Caco-2 (cell line): ENCODE results near the gene LDHD. TPM values are rescaled to one million over a fixed set of nuclear protein-coding genes. Genes with fewer than 3 reads are reported as not detected.

ENCODE experiments used
- BruUV-seq: library from RNA; stranded (reverse); fragments of 400-500 nt; replicated peaks from 2 replicates; lab custom pipeline; 2021; lab: Mats Ljungman, UMichigan
- CTCF ChIA-PET: fragments of 300-600 bp; sonication (Branson Sonifier 250); formaldehyde crosslinking; loops from one replicate; lab custom pipeline; 2022; ENCODE audit warnings: antibody characterized with exemption; lab: Charles Lee
- POLR2A ChIA-PET: fragments of 300-600 bp; sonication (Branson Sonifier 250); formaldehyde crosslinking; loops from one replicate; lab custom pipeline; 2022; ENCODE audit warnings: antibody characterized with exemption; lab: Charles Lee
- DNase-seq, 2 experiments: peaks; one replicate each; pipeline versions ENCODE4 v3.0.0 to v3.0.0-alpha.2; 2020 to 2022
- H3K27me3 ChIP-seq: replicated peaks from 2 replicates; pipeline ENCODE4 v1.6.0; 2011; ENCODE audit warnings: low read length; ENCODE audit not compliant: control insufficient read depth, insufficient read depth
- H3K36me3 ChIP-seq: 2 replicates; pipeline ENCODE4 v1.5.1; 2011; ENCODE audit warnings: low read length; ENCODE audit not compliant: control insufficient read depth, insufficient read depth
- H3K4me1 ChIP-seq: fragments of 250-450 bp; sonication (Bioruptor Pico); 2 replicates; pipeline ENCODE4 v1.5.1; 2020; ENCODE audit warnings: mild to moderate bottlenecking
- H3K4me3 ChIP-seq: 2 replicates; pipeline ENCODE4 v1.5.1; 2011; ENCODE audit warnings: low read depth, mild to moderate bottlenecking, control low read depth, low read length
- H3K9me3 ChIP-seq: fragments of 250-450 bp; sonication (Bioruptor Pico); 2 replicates; pipeline ENCODE4 v1.5.1; 2020; ENCODE audit warnings: mild to moderate bottlenecking, moderate library complexity
- H3K27ac Mint-ChIP-seq: one replicate; pipeline ENCODE4 v1.8.0; 2022; ENCODE audit warnings: mixed read lengths; ENCODE audit not compliant: unreplicated experiment
- H3K27me3 Mint-ChIP-seq: one replicate; pipeline ENCODE4 v1.8.0; 2022; ENCODE audit warnings: mixed read lengths; ENCODE audit not compliant: insufficient read depth, unreplicated experiment
- H3K36me3 Mint-ChIP-seq: one replicate; pipeline ENCODE4 v1.8.0; 2022; ENCODE audit warnings: mild to moderate bottlenecking, mixed read lengths; ENCODE audit not compliant: insufficient read depth, unreplicated experiment
- H3K4me1 Mint-ChIP-seq: one replicate; pipeline ENCODE4 v1.8.0; 2022; ENCODE audit warnings: low read depth, mixed read lengths; ENCODE audit not compliant: unreplicated experiment
- H3K4me3 Mint-ChIP-seq: one replicate; pipeline ENCODE4 v1.8.0; 2022; ENCODE audit warnings: mild to moderate bottlenecking, moderate library complexity, mixed read lengths; ENCODE audit not compliant: unreplicated experiment
- H3K9me3 Mint-ChIP-seq: one replicate; pipeline ENCODE4 v1.8.0; 2022; ENCODE audit warnings: mixed read lengths; ENCODE audit not compliant: unreplicated experiment
- CTCF ChIP-seq, 2 experiments: fragments of 200-600 bp in 1 of 2; IDR thresholded peaks; 1 replicate in 1 of 2; 2 replicates in 1 of 2; pipeline versions ENCODE4 v1.5.1 to v1.8.0; 2011 to 2022; ENCODE audit warnings: antibody characterized with exemption in 1 of 2, control low read depth in 1 of 2, inconsistent platforms in 1 of 2, low read depth in 1 of 2, low read length in 1 of 2, mild to moderate bottlenecking in 1 of 2, moderate library complexity in 1 of 2; ENCODE audit not compliant: insufficient read depth in 1 of 2, severe bottlenecking in 1 of 2, unreplicated experiment in 1 of 2
- intact Hi-C: fragments of 100-400 bp; cut with micrococcal nuclease; formaldehyde crosslinking; loops from one replicate; pipeline ENCODE4 v1.10.0; 2022; ENCODE audit not compliant: unreplicated experiment
- total RNA-seq: library from RNA; stranded (reverse); gene quantifications from 2 replicates; pipeline ENCODE4 v1.2.3, GENCODE V29; 2022

The LDHD gene
- total RNA-seq, 1 experiment from 2014 or later, result 4.1 TPM

DNA sequence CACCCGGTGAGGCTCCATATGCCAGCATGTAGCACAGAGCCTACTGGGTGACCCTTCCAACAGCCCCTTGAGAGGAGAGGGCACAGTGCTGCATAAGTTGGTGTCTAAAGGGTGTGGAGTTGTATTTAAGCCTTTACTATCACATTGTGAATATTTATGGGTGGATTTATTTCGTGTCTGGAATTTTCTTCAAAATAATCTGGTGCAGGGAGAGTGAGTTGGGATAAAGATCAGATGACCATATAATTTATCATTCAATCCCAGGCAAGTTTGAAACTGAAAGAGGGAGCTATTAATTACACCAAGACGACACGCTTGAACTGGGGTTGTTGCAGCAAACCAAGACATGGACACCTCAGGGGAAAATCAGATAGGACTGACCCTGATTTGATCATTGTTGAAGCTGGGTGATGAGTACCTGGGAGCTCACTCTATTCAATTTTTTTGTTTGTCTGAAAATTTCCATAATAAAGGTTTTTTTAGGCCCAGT is 42.2 kb downstream of the LDHD start:
- Mint-ChIP-seq H3K36me3 (peaks cover 39% of the 10 kb centered on the region), H3K27me3 (no peaks in the 10 kb centered on the region), H3K9me3 (no peaks in the 10 kb centered on the region), H3K4me1 (peaks cover 28% of the 10 kb centered on the region), H3K27ac (no peak overlapping the region), H3K4me3 (no peak overlapping the region)
- no peak for DNase-seq
- H3K9me3 ChIP-seq, result no peaks in the 10 kb centered on the region
- ChIA-PET POLR2A (interaction anchor here (0.5 kb wide), 1 partner anchor 29 kb away, joined by 5 read pairs; no protein-coding TSS in a partner anchor), CTCF (no interaction called here)
- TF ChIP-seq CTCF (IDR thresholded peaks at IDR 0.05; ENCODE audit: insufficient read depth in 1 of 2, low read depth in 1 of 2, low read length in 1 of 2, severe bottlenecking in 1 of 2, unreplicated experiment in 1 of 2), result no peak
- peaks cover 32% of the 10 kb centered on the region for H3K4me1 ChIP-seq
- intact Hi-C loops, result no loop called here
- H3K36me3 ChIP-seq, result peaks cover 2% of the 10 kb centered on the region; the same call in 1 of the 2 replicates
- H3K27me3 ChIP-seq, result no peaks in the 10 kb centered on the region
- no TSS peak for BruUV-seq
- H3K4me3 ChIP-seq, result no peak overlapping the region

DNA sequence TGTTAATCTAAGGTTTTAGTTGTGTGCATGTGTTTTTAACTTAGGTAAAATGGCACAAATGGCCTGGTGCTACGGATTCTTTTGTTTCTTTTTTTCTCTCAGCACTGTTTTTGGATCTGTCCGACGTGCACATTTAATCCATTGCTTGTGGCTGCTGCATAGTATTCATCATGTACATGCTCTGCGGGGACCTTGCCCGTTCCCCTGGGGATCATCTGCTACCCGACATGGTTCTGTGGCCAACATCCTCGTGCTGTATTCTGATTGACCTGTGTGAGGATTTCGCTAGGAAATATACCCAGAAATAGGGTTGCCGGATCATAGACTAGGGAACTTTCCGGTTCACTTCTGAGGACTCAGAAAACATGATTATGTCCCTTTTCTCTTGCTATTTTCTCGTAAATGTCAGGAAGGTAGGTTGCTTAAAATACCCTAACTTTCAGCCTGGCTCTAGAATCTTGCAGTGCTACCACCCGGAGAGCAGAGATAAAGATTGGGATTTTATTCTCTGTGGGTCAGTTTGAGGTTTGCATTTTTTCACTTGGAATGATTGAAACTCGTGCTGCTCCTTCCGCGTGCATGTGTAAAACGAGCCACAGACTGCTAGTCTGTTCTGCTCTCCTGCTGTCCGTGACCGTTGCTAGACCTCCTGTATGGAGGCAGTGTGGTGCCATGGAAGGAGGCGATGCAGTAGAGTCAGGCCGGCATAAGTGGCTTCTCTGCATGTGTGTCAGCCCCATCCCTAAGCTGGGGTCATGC is 42.9 kb downstream of the LDHD start:
- H3K4me3 Mint-ChIP-seq, result no peak overlapping the region
- H3K9me3 Mint-ChIP-seq, result no peaks in the 10 kb centered on the region
- Histone ChIP-seq H3K9me3 (no peaks in the 10 kb centered on the region), H3K36me3 (peaks cover 2% of the 10 kb centered on the region; the same call in 1 of the 2 replicates), H3K27me3 (no peaks in the 10 kb centered on the region), H3K4me1 (peaks cover 38% of the 10 kb centered on the region), H3K4me3 (no peak overlapping the region)
- POLR2A ChIA-PET, result interaction anchor here (0.5 kb wide), 1 partner anchor 28 kb away, joined by 5 read pairs; no protein-coding TSS in a partner anchor
- H3K27ac Mint-ChIP-seq, result no peak overlapping the region
- DNase-seq, result no peak
- H3K36me3 Mint-ChIP-seq, result peaks cover 35% of the 10 kb centered on the region
- intact Hi-C loops, result no loop called here
- peaks cover 34% of the 10 kb centered on the region for H3K4me1 Mint-ChIP-seq
- no peak for TF ChIP-seq CTCF (IDR thresholded peaks at IDR 0.05; ENCODE audit: insufficient read depth in 1 of 2, low read depth in 1 of 2, low read length in 1 of 2, severe bottlenecking in 1 of 2, unreplicated experiment in 1 of 2)
- BruUV-seq, result no TSS peak
- H3K27me3 Mint-ChIP-seq, result no peaks in the 10 kb centered on the region
- CTCF ChIA-PET, result no interaction called here

- ChIA-PET POLR2A (no interaction called here), CTCF (interaction anchor here (1.6 kb wide), 1 partner anchor 24 kb away, joined by 7 read pairs; no protein-coding TSS in a partner anchor)
- no peaks in the 10 kb centered on the region for H3K36me3 ChIP-seq
- no peak overlapping the region for H3K4me3 Mint-ChIP-seq
- H3K4me1 ChIP-seq, result peaks cover 50% of the 10 kb centered on the region
- BruUV-seq, result no TSS peak
- H3K4me1 Mint-ChIP-seq, result peaks cover 46% of the 10 kb centered on the region
- H3K36me3 Mint-ChIP-seq, result peaks cover 26% of the 10 kb centered on the region
- H3K4me3 ChIP-seq, result no peak overlapping the region
- intact Hi-C loops, result no loop called here
- H3K27me3 Mint-ChIP-seq, result no peaks in the 10 kb centered on the region
- no peak for DNase-seq
- no peaks in the 10 kb centered on the region for H3K27me3 ChIP-seq
- TF ChIP-seq CTCF (IDR thresholded peaks at IDR 0.05; ENCODE audit: insufficient read depth in 1 of 2, low read depth in 1 of 2, low read length in 1 of 2, severe bottlenecking in 1 of 2, unreplicated experiment in 1 of 2), result no peak
- H3K9me3 ChIP-seq, result no peaks in the 10 kb centered on the region
- H3K9me3 Mint-ChIP-seq, result no peaks in the 10 kb centered on the region
- no peak overlapping the region for H3K27ac Mint-ChIP-seq
Observed at GRCh38 chr16:75072239-75072947, 44.2 kb downstream of the LDHD start.
